Endothelial cell of umbilical vein (primary cell): ENCODE results near the gene UBL7. TPM values are rescaled to one million over a fixed set of nuclear protein-coding genes. Genes with fewer than 3 reads are reported as not detected.

Experiments
- BruUV-seq: library from RNA; stranded (reverse); fragments of 400-500 nt; replicated peaks from 2 replicates; lab custom pipeline; 2021; lab: Mats Ljungman, UMichigan
- CTCF ChIA-PET: fragments of 300-600, 350-600 bp; sonication (Branson Sonifier 250); formaldehyde crosslinking; loops from one replicate; lab custom pipeline; 2021; ENCODE audit warnings: antibody characterized with exemption, inconsistent platforms; lab: Charles Lee
- POLR2A ChIA-PET: fragments of 300-600, 350-600 bp; sonication (Branson Sonifier 250); formaldehyde crosslinking; loops from one replicate; lab custom pipeline; 2021; ENCODE audit warnings: antibody characterized with exemption, inconsistent platforms; lab: Charles Lee
- DNase-seq: peaks from one replicate; pipeline ENCODE4 v3.0.0-alpha.2; 2011; ENCODE audit warnings: low read depth, low spot score
- FAIRE-seq: peaks from 2 replicates; lab custom pipeline; 2011; peaks lifted over from hg19 to GRCh38; lab: Jason Lieb, UNC
- H2AFZ ChIP-seq: 2 replicates; pipeline ENCODE4 v1.6.0; 2012; ENCODE audit warnings: low read depth, low read length, control low read depth, inconsistent platforms
- H3K27ac ChIP-seq: 2 replicates; pipeline ENCODE4 v1.5.1; 2011; ENCODE audit warnings: low read depth, mild to moderate bottlenecking, control low read depth, low read length, moderate library complexity; ENCODE audit not compliant: insufficient read depth
- H3K27me3 ChIP-seq, 2 experiments: 2 replicates each; pipeline versions ENCODE4 v1.6.0 to v1.6.1; 2011; ENCODE audit warnings: low read length in 2 of 2, mixed read lengths in 1 of 2; ENCODE audit not compliant: control insufficient read depth in 2 of 2, insufficient read depth in 2 of 2
- H3K36me3 ChIP-seq, 2 experiments: 2 replicates in 1 of 2; 3 replicates in 1 of 2; pipeline ENCODE4 v1.5.1; 2011; ENCODE audit warnings: low read length in 2 of 2, mild to moderate bottlenecking in 1 of 2, moderate library complexity in 1 of 2; ENCODE audit not compliant: control insufficient read depth in 2 of 2, insufficient read depth in 2 of 2; ENCODE audit errors: extremely low read depth in 1 of 2
- H3K4me1 ChIP-seq: 3 replicates; pipeline ENCODE4 v1.5.1; 2011; ENCODE audit warnings: mild to moderate bottlenecking, low read length; ENCODE audit not compliant: control insufficient read depth, insufficient read depth; ENCODE audit errors: extremely low read depth
- H3K4me2 ChIP-seq: 2 replicates; pipeline ENCODE4 v1.6.1; 2011; ENCODE audit warnings: low read length, control low read depth, mixed read lengths; ENCODE audit not compliant: insufficient read depth
- H3K4me3 ChIP-seq, 3 experiments: fragments of 200-600 bp in 1 of 3; sonication (generic), shearing (Covaris generic) in 1 of 3; replicated peaks in 1 of 3; 2 replicates each; pipeline ENCODE4 v1.5.1; 2011 to 2016; ENCODE audit warnings: control low read depth in 3 of 3, low read length in 3 of 3, mild to moderate bottlenecking in 2 of 3, inconsistent platforms in 1 of 3, low read depth in 1 of 3, moderate library complexity in 1 of 3; ENCODE audit not compliant: insufficient read depth in 1 of 3
- H3K79me2 ChIP-seq: 2 replicates; pipeline ENCODE4 v1.6.0; 2012; ENCODE audit warnings: low read length, inconsistent platforms; ENCODE audit not compliant: control insufficient read depth, insufficient read depth
- H3K9ac ChIP-seq: replicated peaks from 2 replicates; pipeline ENCODE3; 2011; ENCODE audit warnings: low read length, control low read depth; ENCODE audit not compliant: insufficient read depth; ENCODE audit errors: extremely low read depth
- H3K9me1 ChIP-seq: replicated peaks from 3 replicates; pipeline ENCODE4 v1.6.0; 2011; ENCODE audit warnings: mild to moderate bottlenecking, low read length; ENCODE audit not compliant: control insufficient read depth, insufficient read depth; ENCODE audit errors: extremely low read depth
- H3K9me3 ChIP-seq: replicated peaks from 2 replicates; pipeline ENCODE4 v1.5.1; 2012; ENCODE audit warnings: low read length, inconsistent platforms; ENCODE audit not compliant: control insufficient read depth, insufficient read depth
- H4K20me1 ChIP-seq: replicated peaks from 2 replicates; pipeline ENCODE3; 2011; ENCODE audit warnings: mild to moderate bottlenecking, low read length; ENCODE audit not compliant: control insufficient read depth, insufficient read depth; ENCODE audit errors: extremely low read depth
- EZH2 ChIP-seq: IDR thresholded peaks from 2 replicates; pipeline ENCODE4 v1.6.1; 2012; ENCODE audit warnings: borderline replicate concordance, low read depth, mild to moderate bottlenecking, moderate library complexity, low read length, inconsistent platforms; ENCODE audit not compliant: severe bottlenecking
- FOS ChIP-seq: IDR thresholded peaks from 2 replicates; pipeline ENCODE4 v1.6.1; 2011; ENCODE audit warnings: mild to moderate bottlenecking, low read length, moderate library complexity, borderline replicate concordance; ENCODE audit not compliant: insufficient read depth
- GATA2 ChIP-seq: IDR thresholded peaks from 2 replicates; pipeline ENCODE4 v1.7.0; 2011; ENCODE audit warnings: low read depth, mild to moderate bottlenecking, moderate library complexity, mixed read lengths, low read length; ENCODE audit not compliant: insufficient read length, insufficient read depth
- JUN ChIP-seq: IDR thresholded peaks from 2 replicates; pipeline ENCODE4 v1.6.1; 2011; ENCODE audit warnings: borderline replicate concordance, low read depth; ENCODE audit not compliant: insufficient read length, insufficient read depth
- MYC ChIP-seq: IDR thresholded peaks from one replicate; pipeline ENCODE4 v1.6.1; 2011; ENCODE audit warnings: mild to moderate bottlenecking, low read depth, low read length
- POLR2A ChIP-seq: IDR thresholded peaks from 2 replicates; pipeline ENCODE4 v1.6.1; 2012; ENCODE audit warnings: low read depth, mild to moderate bottlenecking, control low read depth, low read length
- POLR2AphosphoS5 ChIP-seq: IDR thresholded peaks from 2 replicates; pipeline ENCODE4 v1.6.1; 2012; ENCODE audit warnings: low read depth, mild to moderate bottlenecking, control low read depth, low read length, moderate library complexity; ENCODE audit not compliant: insufficient read depth
- dilution Hi-C: fragments of 300-500 bp; cut with MboI; formaldehyde crosslinking; loops from one replicate; pipeline ENCODE4 v1.15.0; 2019; ENCODE audit warnings: low sequenced_read_pairs; ENCODE audit not compliant: extremely low pct_ligation_motif_present
- intact Hi-C: fragments of 100-400 bp; cut with micrococcal nuclease; formaldehyde crosslinking; loops from one replicate; pipeline ENCODE4 v1.10.0; 2022
- polyA plus RNA-seq, 4 experiments: library from polyadenylated mRNA; depleted of rRNA in 3 of 4; stranded (reverse) in 3 of 4; unstranded in 1 of 4; fragments of >200 nt; gene quantifications; 2 replicates each; pipeline versions ENCODE4 v1.2.1 to v1.2.3, GENCODE V29; 2011 to 2012; ENCODE audit warnings: missing spikeins in 1 of 4
- total RNA-seq: library from RNA; stranded (reverse); gene quantifications from 2 replicates; pipeline ENCODE4 v1.2.3, GENCODE V29; 2021
- TF ChIP-seq, protein P1 (sequence below): IDR thresholded peaks from 2 replicates; pipeline ENCODE4 v1.6.1; 2011; ENCODE audit not compliant: insufficient read depth, insufficient read length
- TF ChIP-seq, protein P2 (sequence below), 2 donors: IDR thresholded peaks; 1 replicate in 1 of 2; 2 replicates in 1 of 2; pipeline ENCODE4 v1.5.1; 2011; ENCODE audit warnings: low read length in 2 of 2, mild to moderate bottlenecking in 2 of 2, moderate library complexity in 2 of 2, control low read depth in 1 of 2, inconsistent platforms in 1 of 2, low read depth in 1 of 2; ENCODE audit not compliant: insufficient read depth in 1 of 2; ENCODE audit errors: extremely low read depth in 1 of 2

The UBL7 gene
- total and polyA plus RNA-seq, 2 donors (not counting 3 experiments of a cell fraction or from before 2014, with no cell fraction given): 32.8 to 90.4 TPM

DNA sequence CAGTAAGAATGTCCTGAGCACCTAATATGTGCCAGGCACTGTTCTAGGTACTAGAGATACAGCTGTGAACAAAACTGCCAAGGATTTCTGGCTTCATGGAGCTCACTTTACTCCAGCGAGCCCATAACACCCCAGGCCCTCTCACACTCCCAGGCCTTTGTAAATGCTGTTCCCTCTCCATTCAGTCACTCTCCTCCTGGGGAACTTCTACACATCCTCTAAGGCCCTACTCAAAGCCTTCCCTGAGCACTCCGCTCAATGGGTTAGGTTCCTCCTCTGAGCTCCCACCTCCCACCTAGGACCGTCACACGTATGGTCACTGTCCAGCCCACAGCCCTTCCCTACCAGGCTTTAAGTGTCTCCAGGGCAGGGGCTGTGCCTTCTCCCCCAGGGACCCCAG lies 54.4 kb downstream of the UBL7 start:
- BruUV-seq: no TSS peak
- Histone ChIP-seq H3K36me3 (no peaks in the 10 kb centered on the region), H3K4me1 (peaks cover 3% of the 10 kb centered on the region), H4K20me1 (no peaks in the 10 kb centered on the region), H3K9me3 (no peaks in the 10 kb centered on the region), H3K9ac (no peak overlapping the region), H3K27ac (no peak overlapping the region), H2AFZ (no peak overlapping the region), H3K79me2 (no peaks in the 10 kb centered on the region), H3K4me3 (no peak overlapping the region), H3K27me3 (peaks cover 0 to 17% of the 10 kb centered on the region in 2 experiments), H3K4me2 (no peak overlapping the region), H3K9me1 (no peaks in the 10 kb centered on the region)
- intact Hi-C loops (no loop called here), dilution Hi-C loops (no loop called here)
- ChIA-PET CTCF (no interaction called here), POLR2A (no interaction called here)
- DNase-seq (no peak), FAIRE-seq (no peak)
- TF ChIP-seq POLR2AphosphoS5 (no peak), MYC (no peak), JUN (no peak), GATA2 (no peak), EZH2 (no peak), FOS (no peak), POLR2A (no peak)
- TF ChIP-seq, protein P1, sequence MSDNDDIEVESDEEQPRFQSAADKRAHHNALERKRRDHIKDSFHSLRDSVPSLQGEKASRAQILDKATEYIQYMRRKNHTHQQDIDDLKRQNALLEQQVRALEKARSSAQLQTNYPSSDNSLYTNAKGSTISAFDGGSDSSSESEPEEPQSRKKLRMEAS: no peak
- TF ChIP-seq, protein P2, sequence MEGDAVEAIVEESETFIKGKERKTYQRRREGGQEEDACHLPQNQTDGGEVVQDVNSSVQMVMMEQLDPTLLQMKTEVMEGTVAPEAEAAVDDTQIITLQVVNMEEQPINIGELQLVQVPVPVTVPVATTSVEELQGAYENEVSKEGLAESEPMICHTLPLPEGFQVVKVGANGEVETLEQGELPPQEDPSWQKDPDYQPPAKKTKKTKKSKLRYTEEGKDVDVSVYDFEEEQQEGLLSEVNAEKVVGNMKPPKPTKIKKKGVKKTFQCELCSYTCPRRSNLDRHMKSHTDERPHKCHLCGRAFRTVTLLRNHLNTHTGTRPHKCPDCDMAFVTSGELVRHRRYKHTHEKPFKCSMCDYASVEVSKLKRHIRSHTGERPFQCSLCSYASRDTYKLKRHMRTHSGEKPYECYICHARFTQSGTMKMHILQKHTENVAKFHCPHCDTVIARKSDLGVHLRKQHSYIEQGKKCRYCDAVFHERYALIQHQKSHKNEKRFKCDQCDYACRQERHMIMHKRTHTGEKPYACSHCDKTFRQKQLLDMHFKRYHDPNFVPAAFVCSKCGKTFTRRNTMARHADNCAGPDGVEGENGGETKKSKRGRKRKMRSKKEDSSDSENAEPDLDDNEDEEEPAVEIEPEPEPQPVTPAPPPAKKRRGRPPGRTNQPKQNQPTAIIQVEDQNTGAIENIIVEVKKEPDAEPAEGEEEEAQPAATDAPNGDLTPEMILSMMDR (IDR thresholded peaks at IDR 0.05; ENCODE audit: extremely low read depth in 1 of 2, insufficient read depth in 1 of 2, low read depth in 1 of 2, low read length in 2 of 2): no peak
